GM19463 (cell line): Measurements from ENCODE around the gene CLCN1.

ENCODE experiments used
- ATAC-seq: cut with Tn5 transposase; IDR thresholded peaks from one replicate; pipeline ENCODE4 v1.9.1; 2021; ENCODE audit warnings: mild to moderate bottlenecking, moderate library complexity; ENCODE audit not compliant: unreplicated experiment

Gene CLCN1

DNA sequence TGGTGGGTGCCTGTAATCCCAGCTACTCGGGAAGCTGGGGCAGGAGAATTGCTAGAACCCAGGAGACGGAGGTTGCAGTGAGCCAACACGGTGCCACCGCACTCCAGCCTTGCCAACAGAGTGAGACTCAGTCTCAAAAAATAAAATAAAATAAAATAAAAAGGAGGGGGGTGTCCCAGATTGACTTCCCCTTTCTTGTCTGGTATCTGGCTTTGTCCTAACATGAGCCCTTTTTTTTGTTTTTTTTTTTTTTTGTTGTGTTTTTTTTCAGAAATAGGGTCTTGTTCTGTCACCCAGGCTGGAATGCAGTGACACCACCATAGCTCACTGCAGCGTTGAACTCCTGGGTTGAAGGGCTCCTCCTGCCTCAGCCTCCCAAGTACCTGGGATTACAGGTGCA is 23.0 kb upstream of the CLCN1 start:
- no peak for ATAC-seq

DNA sequence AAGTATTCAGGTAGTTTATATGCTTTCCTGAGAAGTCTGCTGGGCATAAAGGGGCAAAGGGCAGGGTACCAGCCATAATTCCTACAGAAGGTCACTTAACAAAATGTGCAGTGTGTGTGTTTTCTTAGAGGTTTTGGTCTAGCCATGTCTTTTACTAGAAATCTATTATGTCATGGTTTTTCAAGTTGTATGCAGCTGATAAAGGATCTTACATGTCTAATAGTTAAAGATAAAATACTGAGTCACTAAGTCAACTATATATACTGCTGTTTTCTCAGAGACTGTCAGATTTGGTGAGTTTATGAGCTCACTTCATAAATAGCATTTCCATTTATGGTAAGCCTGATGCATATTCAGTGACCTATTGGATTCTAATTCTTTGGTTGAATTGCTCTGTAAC is 20.0 kb upstream of the CLCN1 start:
- no peak for ATAC-seq

DNA sequence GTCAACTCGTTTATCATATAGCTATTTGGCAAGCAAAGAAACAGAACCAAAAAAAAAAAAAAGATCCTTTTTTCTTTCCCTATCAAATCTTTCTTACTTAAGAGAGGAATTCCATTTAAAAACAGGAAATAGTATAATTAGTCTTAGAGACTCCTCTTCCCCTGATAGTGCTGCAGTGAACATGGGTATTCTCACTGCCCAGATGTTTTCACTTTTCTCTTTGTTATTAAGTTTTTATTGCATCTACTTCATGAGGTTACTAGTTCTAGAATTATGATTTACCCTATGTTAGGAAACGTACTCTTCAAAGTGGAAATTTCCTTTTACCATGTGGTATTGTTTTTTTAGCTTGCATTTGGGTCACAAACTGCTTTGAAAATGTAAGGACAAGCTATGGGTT is 19.2 kb upstream of the CLCN1 start:
- ATAC-seq: no peak

DNA sequence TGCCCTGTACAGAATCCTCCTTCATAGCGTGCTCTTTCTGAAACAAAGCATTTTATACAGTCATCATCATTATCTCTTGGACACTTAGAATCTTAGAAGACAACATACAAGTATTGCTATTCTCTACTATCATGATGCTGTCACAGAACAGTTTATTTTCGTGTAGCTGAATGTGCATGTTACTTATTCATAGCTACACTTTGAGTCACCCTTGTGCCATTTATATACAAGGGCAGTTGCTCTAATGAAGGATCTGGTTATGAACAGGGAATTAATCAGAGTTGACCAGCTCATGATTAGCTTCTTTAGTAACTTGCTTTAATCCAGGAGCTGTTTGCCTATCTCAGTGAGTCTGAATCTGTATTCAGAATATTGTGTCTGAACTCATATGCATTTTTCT is 16.6 kb upstream of the CLCN1 start:
- ATAC-seq: no peak

DNA sequence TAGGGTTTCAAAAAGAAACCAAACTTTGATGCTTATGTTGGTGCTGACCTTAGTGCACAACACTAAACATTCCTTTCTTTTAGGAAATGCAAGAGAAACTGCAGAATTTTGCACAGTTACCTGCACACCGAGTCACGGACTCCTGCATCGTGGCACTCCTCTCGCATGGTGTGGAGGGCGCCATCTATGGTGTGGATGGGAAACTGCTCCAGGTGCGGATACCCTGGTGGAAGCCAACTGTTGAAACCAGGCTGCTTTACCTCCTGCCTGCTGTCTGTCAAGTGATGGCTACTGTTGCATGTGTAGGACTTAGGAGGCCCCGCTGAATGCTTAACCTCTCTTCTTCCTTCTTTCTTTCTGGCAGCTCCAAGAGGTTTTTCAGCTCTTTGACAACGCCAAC is 16.1 kb upstream of the CLCN1 start:
- peak; percentile 77 for ATAC-seq

DNA sequence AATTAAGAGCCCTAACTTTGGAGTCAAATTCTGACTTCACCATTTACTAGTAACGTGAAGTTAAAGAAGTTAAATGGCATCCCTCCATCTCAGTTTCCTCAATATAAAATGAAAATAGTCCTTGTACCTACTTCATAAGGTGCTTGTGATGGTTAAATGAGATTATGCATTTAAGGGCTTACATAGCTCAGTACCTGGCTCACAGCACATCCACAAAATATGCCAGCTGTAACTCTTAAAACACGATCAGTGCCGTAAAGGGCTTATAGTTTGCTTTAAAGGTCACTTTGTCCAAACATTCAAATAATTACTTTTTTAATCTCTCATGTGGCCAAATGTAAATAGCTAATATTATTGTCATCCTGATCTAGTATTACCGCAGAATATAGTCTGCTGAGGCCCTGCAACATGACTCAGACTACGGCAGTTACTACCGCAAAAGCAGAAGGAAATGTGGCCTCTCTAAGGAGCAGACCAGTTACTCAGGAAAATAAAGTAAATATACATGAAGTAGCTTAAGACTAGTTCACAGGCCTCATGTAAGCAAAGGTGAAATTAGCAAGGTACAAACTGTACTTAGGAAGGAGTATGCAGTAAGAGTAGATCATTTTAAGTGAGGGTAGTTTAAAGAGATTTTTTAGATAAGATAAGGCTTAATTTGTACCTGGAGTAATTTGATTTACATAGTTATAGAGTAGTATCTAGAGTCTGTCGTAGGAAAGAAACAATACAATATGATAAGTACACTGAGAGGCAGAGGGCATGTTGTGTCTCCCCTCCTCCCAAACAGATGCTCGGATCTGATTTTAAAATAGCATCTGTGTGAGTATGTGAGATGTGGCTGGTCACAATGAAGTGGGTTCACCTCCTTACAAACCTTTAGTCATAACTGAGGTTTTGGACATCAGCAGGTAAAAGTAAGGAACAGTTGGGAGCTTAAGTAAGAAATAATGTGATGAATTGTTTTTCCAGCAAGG is 14.7 kb upstream of the CLCN1 start:
- no peak for ATAC-seq

DNA sequence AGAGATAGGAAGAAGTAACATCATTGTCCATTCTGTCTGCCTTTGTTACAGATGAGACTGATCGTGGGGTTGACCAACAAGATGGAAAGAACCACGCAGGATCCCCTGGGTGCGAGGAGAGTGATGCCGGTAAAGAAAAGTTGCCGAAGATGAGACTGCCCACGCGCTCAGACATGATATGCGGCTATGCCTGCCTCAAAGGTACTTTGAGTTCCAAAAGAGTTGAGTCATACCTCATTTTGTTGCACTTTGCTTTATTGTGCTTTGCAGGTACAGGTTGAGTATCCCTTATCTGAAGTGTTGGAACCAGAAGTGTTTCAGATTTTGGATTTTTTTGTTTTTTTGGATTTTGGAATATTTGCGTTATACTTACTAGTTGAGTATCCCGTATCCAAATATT is 12.2 kb upstream of the CLCN1 start:
- ATAC-seq: no peak

DNA sequence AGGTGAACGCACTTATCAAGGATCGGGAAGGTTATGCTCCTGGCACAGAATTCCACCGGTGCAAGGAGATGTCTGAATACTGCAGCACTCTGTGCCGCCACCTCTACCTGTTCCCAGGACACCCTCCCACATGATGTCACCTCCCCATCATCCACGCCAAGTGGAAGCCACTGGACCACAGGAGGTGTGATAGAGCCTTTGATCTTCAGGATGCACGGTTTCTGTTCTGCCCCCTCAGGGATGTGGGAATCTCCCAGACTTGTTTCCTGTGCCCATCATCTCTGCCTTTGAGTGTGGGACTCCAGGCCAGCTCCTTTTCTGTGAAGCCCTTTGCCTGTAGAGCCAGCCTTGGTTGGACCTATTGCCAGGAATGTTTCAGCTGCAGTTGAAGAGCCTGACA is 11.0 kb upstream of the CLCN1 start:
- ATAC-seq: no peak

DNA sequence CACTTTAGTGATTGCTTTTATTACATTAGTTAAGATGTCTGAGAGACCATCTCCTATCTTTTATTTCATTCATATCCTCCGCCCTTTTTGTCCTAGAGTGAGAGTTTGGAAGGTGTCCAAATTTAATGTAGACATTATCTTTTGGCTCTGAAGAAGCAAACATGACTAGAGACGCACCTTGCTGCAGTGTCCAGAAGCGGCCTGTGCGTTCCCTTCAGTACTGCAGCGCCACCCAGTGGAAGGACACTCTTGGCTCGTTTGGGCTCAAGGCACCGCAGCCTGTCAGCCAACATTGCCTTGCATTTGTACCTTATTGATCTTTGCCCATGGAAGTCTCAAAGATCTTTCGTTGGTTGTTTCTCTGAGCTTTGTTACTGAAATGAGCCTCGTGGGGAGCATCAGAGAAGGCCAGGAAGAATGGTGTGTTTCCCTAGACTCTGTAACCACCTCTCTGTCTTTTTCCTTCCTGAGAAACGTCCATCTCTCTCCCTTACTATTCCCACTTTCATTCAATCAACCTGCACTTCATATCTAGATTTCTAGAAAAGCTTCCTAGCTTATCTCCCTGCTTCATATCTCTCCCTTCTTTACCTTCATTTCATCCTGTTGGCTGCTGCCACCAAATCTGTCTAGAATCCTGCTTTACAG is 10.4 kb upstream of the CLCN1 start:
- ATAC-seq: no peak

DNA sequence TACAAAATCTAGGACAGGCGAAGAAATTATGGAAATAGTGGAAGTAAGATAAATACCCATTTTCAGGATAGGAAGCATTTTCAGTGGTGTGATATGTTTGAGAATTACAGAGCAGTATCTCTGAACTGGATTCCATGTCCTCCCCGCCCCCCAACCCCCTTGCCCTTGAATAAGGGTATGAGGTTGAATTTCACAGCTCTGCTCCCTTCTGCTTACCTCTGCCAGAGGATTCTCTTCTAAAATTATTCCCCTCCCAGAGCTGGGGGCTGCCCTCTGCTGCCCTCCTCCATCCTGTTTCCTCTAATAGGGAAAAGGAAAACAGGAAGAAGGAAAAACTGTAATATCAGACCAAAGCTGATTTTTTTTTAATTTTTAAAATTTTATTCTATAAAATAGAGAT is 7.3 kb upstream of the CLCN1 start:
- ATAC-seq: no peak

DNA sequence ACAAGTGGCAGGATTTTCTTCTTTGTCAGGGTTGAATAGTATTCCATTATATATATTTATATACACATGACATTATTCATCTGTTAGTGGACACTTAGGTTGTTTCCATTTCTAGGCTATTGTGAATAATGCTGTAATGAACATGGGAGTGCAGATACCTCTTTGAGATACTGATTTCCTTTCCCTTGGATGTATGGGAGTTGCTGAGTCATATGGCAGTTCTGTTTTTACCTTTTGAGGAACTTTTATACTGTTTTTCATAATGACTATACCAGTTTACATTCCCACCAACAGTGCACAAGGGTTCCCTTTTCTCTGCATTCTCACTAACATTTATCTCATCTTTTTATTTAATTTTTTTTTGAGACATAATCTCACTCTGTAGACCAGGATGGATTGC is 1.8 kb upstream of the CLCN1 start:
- no peak for ATAC-seq

DNA sequence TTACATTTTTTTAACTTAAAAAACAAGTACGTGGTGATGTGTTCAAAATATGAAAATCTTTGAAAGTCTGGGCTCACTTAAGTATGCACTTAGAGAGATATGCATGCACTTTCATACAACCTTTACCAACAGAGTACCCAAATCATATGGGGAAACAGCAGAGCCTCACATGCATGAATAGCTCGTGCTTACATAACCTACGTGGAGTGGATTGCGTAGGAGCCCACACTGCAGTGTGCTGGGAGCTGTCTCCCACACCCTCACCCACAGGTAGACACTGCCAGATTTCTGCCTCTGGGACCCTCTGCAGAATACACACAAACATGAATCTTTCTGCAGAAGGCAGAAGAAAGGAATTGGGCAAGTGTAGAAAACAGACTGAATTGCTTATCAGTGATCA is 581 bp downstream of the CLCN1 start:
- no peak for ATAC-seq

DNA sequence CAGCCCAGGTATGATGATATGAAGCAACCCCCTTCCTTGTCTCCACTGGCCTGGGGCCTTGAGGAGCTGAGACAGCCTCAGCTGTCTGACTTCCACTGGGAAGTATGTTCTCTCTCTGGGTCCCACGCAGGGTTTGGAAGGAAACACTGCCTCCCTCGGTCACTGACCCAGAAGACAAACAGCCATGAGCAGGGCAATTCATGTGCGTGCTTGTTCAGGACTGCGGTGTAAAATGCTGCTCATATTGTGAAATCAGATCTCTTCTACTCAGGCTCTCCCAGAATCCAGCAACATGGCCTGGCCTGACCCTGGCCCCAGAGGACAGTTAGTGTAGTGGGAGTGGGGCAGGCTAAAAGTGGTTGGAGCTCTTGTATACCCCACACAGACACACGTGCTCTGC is 2.8 kb downstream of the CLCN1 start:
- no peak for ATAC-seq

DNA sequence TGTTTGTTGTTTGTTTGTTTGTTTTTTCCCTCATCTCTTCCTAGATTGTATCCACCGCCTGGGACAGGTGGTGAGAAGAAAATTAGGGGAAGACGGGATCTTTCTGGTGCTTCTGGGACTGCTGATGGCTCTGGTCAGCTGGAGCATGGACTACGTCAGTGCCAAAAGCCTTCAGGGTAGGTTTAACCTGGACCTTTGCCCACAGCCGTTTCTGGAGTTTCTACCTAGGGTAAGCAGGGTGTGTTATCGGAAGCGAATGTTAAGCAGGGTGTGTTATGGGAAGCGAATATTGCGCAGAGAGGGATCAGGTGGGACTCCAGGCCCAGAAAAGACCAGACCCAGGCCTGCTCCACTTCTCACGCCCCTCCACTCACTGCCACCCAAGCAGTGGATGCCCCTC is 4.7 kb downstream of the CLCN1 start:
- ATAC-seq: no peak

DNA sequence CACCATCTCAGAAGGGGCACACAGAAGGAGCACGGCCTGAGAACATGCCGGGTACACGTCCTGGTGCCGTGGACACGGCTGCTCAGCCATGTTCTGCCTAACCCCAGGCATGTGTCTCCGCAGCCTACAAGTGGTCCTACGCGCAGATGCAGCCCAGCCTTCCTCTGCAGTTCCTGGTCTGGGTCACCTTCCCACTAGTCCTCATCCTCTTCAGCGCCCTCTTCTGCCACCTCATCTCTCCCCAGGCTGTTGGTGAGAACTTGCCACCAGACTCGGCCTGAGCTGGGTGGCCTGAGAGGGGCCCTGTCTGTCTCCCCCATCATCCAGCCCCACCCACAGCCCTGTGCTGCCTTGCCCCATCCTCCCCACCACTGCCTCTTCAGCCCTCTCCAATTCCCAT is 5.3 kb downstream of the CLCN1 start:
- ATAC-seq: no peak

DNA sequence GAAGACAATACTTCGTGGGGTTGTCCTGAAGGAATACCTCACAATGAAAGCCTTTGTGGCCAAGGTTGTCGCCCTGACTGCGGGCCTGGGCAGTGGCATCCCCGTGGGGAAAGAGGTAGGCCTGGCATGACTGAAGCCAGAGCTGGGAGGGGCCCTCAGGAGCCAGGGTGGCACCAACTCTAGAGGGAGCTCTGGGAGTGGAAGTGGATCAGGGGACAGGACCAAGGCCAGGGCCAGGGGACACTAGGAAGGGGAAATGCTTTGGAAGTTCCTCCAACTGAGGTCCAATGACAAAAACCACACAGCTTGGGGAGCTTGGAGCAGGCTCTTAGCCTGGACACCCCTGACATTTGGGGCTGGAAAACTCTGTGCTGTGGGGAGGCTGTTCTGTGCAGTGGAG is 5.8 kb downstream of the CLCN1 start:
- ATAC-seq: no peak

DNA sequence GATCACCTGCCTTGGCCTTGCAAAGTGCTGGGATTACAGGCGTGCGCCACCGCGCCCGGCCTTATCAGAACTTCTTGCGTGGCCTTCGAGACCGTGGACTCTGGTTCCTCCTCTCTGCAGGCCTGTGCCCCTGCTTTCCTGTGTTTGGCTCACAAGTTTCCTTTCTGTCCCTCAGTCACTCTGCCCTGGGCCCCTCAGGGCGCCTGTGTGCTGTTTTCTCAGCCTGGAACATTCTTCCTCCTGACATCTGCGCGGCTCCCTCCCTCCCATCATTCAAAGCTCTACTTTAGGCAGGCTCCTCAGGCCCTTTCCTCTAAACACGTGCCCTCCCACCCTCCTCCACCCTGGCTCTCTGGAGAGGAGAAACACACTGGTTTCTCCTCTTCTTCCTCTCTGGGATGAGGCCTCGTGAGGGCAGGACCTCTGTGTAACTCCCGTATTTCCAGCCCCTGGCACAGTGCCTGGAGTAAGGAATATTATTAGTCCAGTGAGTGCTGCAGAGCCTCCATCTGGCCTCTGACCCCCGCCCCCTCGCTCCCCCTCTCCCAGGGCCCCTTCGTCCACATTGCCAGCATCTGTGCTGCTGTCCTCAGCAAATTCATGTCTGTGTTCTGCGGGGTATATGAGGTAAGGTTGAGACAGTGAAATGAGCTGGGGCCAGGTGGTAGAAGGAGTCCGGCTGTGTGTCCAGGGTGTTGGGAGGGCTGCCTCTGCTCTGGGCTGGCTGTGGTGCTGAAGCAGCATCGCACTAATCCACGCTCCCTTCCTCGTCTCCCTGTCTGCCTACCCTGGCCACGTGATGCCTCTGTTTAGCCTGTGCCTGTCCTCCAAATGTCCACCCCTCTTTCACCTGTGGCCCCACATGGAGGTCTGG is 7.1 kb downstream of the CLCN1 start:
- no peak for ATAC-seq

DNA sequence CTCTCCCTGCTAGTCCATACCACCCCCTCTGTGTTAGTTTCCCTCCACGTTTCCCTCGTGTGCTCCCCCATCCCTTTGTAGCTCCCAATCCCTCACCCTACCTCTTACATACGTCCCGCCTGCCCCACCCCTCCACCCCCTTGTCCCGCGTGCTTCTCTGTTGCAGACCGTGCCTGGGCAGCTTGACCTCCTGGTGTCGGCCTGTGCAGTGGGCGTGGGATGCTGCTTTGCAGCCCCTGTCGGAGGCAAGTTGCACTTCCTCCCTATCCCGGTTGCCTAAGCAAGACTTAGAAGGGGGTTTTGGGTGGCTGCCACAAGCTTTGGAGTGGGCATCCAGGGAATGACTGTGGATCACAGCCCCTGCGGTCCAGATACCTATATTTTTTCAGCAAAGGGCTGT is 7.7 kb downstream of the CLCN1 start:
- no peak for ATAC-seq

DNA sequence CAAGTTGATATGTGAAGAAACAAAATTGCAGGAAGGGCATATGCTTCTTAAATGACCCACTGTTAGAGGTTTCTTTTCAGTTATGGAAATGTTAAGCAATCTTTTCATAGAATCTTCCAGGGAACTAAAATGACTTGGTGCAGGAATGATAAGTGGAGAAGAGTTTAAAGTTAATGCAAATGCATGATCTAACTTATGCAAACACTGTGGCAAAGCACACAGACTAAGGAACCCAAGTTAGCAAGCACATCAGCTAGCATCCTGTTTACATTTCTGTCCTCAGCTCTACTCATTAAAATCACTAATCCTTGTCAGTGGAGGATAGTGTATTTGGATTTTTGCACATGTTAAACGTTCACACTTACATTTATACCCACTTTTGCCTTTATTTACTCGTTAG is 9.3 kb downstream of the CLCN1 start:
- ATAC-seq: peak; percentile 44

DNA sequence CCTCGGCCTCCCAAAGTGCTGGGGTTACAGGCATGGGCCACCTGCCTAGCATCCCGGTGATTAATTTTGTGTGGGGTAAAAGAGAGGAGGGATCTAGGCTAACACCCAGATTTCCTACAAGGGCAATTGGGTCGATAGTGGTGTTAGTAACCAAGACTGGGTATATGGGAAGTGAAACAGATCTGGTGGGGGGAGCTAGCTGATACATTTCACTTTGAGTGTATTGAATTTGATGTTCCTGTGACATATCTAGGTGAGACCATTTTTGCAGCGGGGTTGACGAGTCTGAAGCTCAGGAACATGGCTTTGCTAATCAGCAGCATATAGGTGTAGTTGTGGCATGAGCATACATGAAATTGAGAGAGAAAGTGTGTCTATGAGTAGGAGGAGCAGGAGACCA is 12.0 kb downstream of the CLCN1 start:
- no peak for ATAC-seq

DNA sequence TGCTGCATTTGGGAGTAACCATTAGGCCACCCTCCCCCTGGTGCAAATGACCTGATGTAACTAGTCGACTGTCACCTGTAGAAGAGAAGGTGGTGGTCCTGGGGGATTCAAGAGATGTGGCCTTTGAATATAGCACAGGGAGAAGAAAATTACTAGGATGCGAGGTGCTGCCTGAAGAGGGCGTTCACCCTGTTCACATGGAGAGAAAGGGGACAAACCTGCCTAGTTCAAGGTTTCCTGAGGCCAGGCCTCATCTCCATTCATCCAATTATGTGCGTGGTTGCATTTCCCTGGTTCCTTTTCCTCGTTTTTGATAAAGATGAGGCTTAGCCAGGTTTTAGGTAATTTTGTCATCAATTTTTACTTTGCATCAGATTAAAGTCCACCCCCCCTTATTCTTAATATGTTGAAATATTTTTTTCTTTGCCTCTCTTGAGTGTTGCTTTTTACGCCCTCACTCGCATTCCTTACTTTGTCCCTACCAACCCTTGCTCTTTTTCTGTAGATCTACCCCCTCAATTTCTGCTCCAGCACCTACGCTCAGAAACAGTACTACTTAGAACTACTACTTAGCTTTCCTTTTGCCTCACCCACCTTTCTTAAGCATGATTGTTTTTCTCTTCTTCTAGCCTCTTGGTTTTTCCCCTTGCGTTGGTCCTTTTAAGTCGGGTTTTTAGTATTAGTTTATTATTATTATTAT is 13.7 kb downstream of the CLCN1 start:
- ATAC-seq: no peak
